Uterus (tissue), 2 donors: ENCODE measurements around the gene PARD3.

ENCODE experiments used
- CTCF ChIP-seq, 4 experiments: fragments of 200-600 bp in 2 of 4; fragments of 450-650 bp in 2 of 4; sonication (generic) in 2 of 4; IDR thresholded peaks; one replicate each; pipeline ENCODE4 v1.5.1; 2016 to 2019; ENCODE audit warnings: antibody characterized with exemption in 4 of 4, mild to moderate bottlenecking in 2 of 4, moderate library complexity in 1 of 4
- POLR2A ChIP-seq, 2 donors: fragments of 450-650 bp; IDR thresholded peaks; one replicate each; pipeline ENCODE4 v1.6.1; 2016; ENCODE audit warnings: antibody characterized with exemption in 2 of 2, mild to moderate bottlenecking in 1 of 2, moderate library complexity in 1 of 2

GRCh38 chr10:34213805-34214197 is 601.3 kb downstream of the PARD3 start:
- TF ChIP-seq CTCF (IDR thresholded peaks at IDR 0.05) (no peak), POLR2A (IDR thresholded peaks at IDR 0.05) (no peak)
